HL-60 (cell line): ENCODE results near the gene FMNL2.

ENCODE experiments used
- DNase-seq, 2 experiments: peaks; one replicate each; pipeline ENCODE4 v3.0.0-alpha.2; 2010 to 2020; ENCODE audit warnings: low read depth in 1 of 2, low spot score in 1 of 2
- H3K27ac ChIP-seq: fragments of 250-450 bp; sonication (Bioruptor Pico); replicated peaks from 2 replicates; pipeline ENCODE4 v1.5.1; 2020; ENCODE audit warnings: mild to moderate bottlenecking, moderate library complexity
- H3K27me3 ChIP-seq: fragments of 250-450 bp; sonication (Bioruptor Pico); 2 replicates; pipeline ENCODE4 v1.5.1; 2021; ENCODE audit warnings: mild to moderate bottlenecking, moderate library complexity; ENCODE audit not compliant: insufficient read depth, poor library complexity, severe bottlenecking
- H3K4me3 ChIP-seq: replicated peaks from 2 replicates; pipeline ENCODE4 v1.5.1; 2011; ENCODE audit warnings: mild to moderate bottlenecking, control low read depth, low read length; ENCODE audit not compliant: insufficient read depth
- GABPA ChIP-seq: IDR thresholded peaks from 2 replicates; pipeline ENCODE4 v1.6.1; 2012; ENCODE audit warnings: low read depth
- POLR2AphosphoS5 ChIP-seq: IDR thresholded peaks from 2 replicates; pipeline ENCODE4 v1.6.1; 2012; ENCODE audit warnings: low read depth
- SPI1 ChIP-seq: IDR thresholded peaks from 2 replicates; pipeline ENCODE4 v1.6.1; 2012; ENCODE audit warnings: low read depth, mild to moderate bottlenecking, borderline replicate concordance
- TF ChIP-seq, protein P1 (sequence below): IDR thresholded peaks from one replicate; pipeline ENCODE4 v1.5.1; 2011; ENCODE audit warnings: low read length, control low read depth, inconsistent platforms; ENCODE audit not compliant: insufficient read depth
- TF ChIP-seq, protein P2 (sequence below): IDR thresholded peaks from 2 replicates; pipeline ENCODE4 v1.6.1; 2012; ENCODE audit warnings: low read depth; ENCODE audit not compliant: insufficient replicate concordance

Gene FMNL2

DNA sequence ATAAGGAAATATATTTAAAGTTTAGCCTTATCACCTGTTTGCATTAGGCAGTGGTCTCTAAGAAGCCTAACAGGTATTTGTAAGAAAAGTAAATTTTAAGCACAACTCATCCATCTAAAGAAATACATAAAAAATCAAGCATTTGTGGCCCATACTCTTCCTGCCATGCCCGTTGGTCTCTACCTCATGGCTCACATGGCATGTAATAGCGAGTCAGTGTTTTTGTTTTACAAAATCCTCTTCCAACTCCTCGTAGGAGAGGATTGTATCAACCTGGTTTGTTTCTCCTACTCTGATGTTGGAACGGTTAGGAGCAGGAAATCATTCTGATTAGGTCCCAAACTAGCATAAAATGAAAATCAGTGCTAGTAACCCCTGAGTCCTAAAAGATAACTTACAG is 91.8 kb downstream of the FMNL2 start:
- no peaks in the 10 kb centered on the region for H3K27me3 ChIP-seq
- no peak overlapping the region for H3K27ac ChIP-seq
- TF ChIP-seq GABPA: no peak
- TF ChIP-seq, protein P1, sequence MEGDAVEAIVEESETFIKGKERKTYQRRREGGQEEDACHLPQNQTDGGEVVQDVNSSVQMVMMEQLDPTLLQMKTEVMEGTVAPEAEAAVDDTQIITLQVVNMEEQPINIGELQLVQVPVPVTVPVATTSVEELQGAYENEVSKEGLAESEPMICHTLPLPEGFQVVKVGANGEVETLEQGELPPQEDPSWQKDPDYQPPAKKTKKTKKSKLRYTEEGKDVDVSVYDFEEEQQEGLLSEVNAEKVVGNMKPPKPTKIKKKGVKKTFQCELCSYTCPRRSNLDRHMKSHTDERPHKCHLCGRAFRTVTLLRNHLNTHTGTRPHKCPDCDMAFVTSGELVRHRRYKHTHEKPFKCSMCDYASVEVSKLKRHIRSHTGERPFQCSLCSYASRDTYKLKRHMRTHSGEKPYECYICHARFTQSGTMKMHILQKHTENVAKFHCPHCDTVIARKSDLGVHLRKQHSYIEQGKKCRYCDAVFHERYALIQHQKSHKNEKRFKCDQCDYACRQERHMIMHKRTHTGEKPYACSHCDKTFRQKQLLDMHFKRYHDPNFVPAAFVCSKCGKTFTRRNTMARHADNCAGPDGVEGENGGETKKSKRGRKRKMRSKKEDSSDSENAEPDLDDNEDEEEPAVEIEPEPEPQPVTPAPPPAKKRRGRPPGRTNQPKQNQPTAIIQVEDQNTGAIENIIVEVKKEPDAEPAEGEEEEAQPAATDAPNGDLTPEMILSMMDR: no peak
- TF ChIP-seq SPI1: no peak
- TF ChIP-seq, protein P2, sequence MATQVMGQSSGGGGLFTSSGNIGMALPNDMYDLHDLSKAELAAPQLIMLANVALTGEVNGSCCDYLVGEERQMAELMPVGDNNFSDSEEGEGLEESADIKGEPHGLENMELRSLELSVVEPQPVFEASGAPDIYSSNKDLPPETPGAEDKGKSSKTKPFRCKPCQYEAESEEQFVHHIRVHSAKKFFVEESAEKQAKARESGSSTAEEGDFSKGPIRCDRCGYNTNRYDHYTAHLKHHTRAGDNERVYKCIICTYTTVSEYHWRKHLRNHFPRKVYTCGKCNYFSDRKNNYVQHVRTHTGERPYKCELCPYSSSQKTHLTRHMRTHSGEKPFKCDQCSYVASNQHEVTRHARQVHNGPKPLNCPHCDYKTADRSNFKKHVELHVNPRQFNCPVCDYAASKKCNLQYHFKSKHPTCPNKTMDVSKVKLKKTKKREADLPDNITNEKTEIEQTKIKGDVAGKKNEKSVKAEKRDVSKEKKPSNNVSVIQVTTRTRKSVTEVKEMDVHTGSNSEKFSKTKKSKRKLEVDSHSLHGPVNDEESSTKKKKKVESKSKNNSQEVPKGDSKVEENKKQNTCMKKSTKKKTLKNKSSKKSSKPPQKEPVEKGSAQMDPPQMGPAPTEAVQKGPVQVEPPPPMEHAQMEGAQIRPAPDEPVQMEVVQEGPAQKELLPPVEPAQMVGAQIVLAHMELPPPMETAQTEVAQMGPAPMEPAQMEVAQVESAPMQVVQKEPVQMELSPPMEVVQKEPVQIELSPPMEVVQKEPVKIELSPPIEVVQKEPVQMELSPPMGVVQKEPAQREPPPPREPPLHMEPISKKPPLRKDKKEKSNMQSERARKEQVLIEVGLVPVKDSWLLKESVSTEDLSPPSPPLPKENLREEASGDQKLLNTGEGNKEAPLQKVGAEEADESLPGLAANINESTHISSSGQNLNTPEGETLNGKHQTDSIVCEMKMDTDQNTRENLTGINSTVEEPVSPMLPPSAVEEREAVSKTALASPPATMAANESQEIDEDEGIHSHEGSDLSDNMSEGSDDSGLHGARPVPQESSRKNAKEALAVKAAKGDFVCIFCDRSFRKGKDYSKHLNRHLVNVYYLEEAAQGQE: no peak
- no peak for TF ChIP-seq POLR2AphosphoS5
- DNase-seq: no peak
- H3K4me3 ChIP-seq: no peak overlapping the region

DNA sequence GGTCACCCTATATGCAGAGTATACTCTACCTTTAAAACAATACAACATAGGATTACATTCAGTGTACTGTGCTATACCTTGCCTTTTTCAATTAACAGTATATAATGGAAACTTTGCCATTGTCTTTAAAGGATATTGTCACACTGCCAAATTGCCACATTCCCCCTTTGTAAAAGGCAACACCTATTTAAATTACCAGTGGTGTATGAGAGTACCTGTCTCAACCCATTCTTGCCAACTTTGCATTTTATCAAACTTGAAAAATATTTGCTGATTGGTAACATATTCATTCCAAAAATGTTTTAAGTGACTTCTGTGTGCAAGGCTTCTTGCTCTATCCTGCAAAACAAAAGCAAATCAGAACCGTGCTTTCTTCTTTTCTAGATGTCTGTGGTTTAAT is 92.9 kb downstream of the FMNL2 start:
- Histone ChIP-seq H3K4me3 (no peak overlapping the region), H3K27ac (no peak overlapping the region), H3K27me3 (no peaks in the 10 kb centered on the region)
- no peak for DNase-seq
- TF ChIP-seq, protein P1: no peak
- TF ChIP-seq POLR2AphosphoS5 (no peak), SPI1 (no peak), GABPA (no peak)
- TF ChIP-seq, protein P2: no peak

DNA sequence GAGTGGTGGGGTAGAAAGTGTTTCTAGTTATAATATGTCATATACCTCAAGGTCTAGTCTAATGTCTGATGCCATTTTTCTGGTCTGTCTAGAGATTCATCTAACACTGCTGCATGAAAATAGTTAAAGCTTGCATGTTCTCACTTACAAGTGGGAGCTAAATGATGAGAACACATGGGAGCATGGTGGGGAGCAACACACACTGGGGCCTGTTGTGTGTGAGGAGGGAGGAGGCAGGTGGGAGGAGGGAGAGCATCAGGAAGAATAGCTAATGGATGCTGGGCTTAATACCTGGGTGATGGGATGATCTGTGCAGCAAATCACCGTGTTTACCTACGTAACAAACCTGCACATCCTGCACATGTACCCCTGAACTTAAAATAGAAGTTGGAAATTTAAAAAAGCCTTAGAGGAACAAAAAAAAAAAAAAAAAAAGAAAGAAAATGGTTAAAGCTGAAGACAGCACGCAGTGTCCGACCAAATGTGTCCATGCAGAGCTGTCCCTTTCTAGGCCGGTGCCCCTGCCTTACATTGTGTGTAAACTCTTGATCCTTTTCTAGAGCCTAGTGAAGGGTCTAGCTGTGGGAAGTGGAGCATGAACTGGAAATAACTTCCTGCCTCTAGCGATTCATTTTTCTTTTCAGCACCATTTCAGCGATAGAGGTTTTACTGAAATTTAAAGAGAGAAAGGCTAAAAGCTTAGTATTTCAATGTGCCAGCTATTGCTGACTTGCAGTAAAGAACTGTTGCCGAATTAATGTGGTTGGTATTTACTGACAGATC is 94.0 kb downstream of the FMNL2 start:
- H3K27ac ChIP-seq: no peak overlapping the region
- H3K27me3 ChIP-seq: no peaks in the 10 kb centered on the region
- no peak for TF ChIP-seq POLR2AphosphoS5
- DNase-seq: no peak
- no peak overlapping the region for H3K4me3 ChIP-seq

DNA sequence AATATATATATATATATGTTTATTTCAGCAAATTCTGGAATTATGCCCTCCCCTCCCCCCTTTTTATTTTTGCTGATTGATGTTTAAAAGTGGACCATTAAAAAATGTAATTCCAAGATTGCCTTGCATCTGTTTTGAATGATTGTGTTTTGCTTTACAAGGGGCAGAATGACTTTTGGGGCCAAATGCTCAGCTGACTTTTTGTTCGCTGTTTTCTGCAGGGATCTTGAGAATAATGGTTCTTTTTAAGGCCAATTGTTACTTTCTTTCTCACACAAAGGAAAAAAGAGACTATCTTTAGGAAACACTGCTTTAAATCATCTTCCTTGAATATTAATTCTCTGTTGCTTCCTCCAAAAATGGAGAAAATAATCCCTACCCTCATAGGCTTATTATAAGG is 95.9 kb downstream of the FMNL2 start:
- Histone ChIP-seq H3K27ac (no peak overlapping the region), H3K27me3 (no peaks in the 10 kb centered on the region), H3K4me3 (no peak overlapping the region)
- TF ChIP-seq, protein P1: no peak
- TF ChIP-seq POLR2AphosphoS5 (no peak), SPI1 (no peak), GABPA (no peak)
- TF ChIP-seq, protein P2: no peak
- DNase-seq: no peak
